GF-D8 (cell line): ENCODE data around the gene MTHFD2.
"Not testable (repeated sequence)": the region's sequence is repeated elsewhere in the genome, so short reads cannot be mapped to it uniquely, and the experiment has no call there.

Source experiments
- DNase-seq: peaks from one replicate; lab custom pipeline; 2025; lab: John Stamatoyannopoulos, UW

Gene MTHFD2

DNA sequence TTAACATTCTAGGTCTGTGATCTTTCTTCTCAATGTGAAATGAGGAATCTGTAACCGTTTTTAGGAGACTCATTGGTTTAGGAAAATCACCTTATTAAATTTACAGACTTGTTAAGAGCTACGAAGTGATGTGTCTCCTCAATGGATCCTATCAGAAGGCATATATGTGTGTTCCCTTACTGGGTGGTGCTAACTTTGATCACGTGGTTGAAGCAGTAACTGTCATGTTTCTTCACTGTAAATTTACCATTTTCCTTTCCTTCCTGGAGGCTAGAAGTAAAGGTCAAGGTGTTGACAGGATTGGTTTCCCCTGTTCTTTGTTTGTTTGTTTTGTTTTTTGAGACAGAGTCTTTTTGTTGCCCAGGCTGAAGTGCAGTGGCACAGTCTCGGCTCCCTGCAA is 1.4 kb upstream of the MTHFD2 start:
- no peak for DNase-seq

DNA sequence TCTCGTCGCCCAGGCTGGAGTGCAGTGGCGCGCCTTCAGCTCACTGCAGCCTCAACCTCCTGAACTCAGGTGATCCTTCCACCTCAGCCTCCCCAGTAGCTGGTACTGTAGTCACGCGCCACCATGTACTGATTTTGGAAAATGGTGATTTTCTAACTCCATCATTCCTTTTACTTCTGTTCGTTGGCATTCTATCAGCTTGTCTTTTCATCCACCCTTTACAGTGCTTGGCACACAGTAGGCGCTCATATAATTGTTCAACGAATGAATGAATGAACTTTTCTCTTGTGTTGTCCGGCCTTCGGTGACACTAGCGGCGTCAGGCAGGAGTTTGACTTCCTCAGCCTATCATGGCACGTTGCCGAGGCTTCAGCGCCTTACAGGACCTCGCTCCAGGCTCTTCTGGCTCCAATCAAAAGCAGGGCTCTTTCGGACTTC is 373 bp upstream of the MTHFD2 start:
- peak; percentile 98 for DNase-seq

DNA sequence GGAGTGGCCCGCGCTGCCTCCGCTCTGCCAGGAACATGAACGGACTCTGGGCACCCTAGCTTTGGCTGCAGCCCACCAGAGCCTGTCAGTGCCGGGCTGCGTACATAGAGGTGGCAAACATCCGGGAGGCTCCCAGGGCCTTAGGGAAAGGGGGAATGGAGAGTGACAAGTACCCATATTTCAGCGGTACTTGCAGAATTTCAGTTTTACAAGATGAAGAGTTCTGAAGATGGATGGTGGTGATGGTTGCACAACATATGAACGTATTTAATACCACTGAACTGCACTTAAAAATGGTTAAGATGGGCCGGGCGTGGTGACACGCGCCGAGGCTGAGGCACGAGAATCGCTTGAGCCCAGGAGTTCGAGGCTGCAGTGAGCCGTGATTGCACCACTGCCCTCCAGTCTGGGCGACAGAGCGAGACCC is 873 bp downstream of the MTHFD2 start:
- no peak for DNase-seq

DNA sequence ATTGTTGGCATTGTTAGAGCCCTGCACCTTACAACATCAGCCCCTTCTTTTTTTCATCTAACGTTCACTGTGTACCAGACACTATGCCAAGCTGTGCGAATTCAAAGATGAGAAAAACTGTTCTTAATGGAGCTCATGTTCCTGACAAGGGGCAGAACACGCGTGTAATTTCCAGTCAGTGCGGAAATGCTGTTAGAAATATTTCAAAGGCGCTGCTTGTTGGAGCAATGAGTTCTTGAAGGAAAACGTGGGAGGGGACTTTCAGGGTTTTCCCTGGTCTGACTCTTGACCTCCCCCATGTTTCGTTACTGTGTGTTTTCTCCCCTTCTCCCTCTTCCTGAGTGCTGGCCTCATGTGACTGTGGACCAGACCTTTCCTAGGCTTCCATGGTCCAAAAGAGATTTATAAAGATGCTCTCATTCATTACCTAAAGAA is 1.5 kb downstream of the MTHFD2 start:
- DNase-seq, result no peak

DNA sequence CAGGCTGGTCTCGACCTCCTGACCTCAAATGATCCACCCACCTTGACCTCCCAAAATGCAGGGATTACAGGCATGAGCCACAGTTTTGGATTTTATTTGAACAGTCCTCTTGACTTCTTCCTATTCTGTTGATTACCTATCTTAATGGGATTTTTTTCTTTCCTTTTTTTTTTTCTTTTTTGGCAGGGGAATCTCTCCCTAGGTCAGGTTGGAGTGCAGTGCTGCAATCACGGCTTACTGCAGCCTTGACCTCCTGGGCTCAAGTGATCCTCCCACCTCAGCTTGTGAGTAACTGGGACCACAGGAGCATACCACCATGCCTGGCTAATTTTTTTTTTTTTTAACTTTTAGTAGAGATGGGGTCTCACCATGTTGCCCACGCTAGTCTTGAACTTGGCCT is 2.8 kb downstream of the MTHFD2 start:
- no peak for DNase-seq

DNA sequence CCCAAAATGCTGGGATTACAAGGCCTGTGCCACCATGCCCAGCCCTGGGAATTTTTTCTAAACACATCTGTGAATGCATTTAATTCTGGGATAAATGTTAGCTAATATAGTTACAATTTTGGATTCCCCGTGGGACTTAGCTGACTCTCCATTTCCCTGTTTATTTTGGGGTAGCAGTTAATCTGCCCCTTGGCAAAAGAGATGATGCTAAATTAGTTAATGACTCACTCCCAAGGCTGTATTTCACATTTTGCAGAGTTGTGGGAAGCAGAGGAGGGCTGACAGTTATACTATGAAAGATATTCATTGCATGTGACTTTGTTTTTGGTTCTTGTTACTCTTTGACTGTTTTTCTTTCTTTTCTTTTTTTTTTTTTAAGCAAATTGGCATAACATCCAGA is 3.2 kb downstream of the MTHFD2 start:
- no peak for DNase-seq

DNA sequence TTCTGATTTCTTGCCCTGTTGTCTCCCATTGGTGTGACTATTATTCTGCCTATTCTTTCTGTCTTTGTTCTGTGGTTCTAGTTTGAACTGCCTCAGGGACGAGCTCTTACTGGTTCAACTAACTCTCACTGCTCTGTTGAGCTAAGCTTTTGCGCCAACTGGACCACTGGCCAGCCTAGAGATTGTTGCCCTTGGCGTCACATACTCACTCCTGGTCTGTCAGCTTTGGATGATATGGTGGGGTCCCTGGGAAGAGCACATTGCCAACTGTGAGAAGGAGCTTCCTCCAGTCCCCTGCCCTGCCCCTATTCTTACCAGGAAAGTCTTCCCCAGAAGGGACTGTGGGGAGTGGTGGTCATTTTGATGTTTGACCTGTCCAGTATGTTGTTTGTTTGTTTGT is 6.0 kb downstream of the MTHFD2 start:
- DNase-seq, result no peak

DNA sequence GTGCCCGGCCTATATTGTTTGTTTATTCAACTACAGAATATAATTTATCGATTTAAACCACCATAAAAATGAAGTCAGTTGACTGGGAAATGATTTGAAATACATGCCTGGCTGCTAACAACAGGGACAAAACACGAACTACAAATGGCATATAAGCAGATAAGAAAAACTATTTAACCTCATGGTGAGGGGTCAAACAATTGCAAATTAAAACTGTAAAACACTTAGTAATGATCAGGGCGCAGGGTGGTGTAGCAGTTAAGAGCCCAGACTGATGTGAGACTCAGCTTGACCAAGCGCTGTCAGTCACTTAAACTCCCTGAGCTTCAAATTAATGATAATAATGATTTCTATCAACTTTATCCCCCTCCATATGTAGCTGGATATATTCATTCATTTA is 6.7 kb downstream of the MTHFD2 start:
- DNase-seq, result no peak

DNA sequence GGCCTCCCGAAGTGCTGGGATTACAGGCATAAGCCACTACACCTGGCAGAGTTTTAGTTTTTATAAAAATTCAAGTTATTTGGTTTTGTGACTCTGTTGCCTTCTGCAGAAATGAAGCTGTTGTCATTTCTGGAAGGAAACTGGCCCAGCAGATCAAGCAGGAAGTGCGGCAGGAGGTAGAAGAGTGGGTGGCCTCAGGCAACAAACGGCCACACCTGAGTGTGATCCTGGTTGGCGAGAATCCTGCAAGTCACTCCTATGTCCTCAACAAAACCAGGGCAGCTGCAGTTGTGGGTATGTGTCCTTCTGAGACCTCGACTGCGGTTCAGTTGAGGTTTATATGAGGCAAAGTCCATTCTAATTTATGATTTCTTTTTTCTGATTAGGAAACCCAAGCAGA is 7.2 kb downstream of the MTHFD2 start:
- DNase-seq, result peak; percentile 82

DNA sequence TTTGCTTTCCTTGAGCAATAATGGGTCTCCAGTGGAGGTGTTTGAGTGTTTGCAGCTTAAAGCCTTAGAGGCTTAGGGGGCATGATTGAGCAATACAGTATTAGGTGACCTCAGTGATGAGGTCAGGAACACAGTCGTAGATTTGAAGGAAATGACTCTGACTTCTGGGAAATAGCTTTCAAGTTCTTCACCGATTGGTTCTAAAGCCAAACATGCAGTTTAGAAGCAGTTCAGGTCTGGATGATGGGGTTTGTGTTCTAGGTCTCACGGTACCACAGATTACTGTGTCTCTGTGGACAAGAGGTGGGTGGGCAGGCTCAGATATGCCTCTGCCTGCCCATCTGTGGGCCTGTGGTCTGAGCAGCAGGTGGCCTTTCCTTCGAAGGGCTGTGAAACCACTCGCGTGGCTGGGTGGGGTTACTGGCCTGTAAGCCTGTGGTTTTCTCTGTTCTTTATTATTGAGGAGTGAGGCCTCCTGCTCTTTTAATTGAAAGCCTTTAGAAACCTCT is 7.8 kb downstream of the MTHFD2 start:
- peak; percentile 75 for DNase-seq

DNA sequence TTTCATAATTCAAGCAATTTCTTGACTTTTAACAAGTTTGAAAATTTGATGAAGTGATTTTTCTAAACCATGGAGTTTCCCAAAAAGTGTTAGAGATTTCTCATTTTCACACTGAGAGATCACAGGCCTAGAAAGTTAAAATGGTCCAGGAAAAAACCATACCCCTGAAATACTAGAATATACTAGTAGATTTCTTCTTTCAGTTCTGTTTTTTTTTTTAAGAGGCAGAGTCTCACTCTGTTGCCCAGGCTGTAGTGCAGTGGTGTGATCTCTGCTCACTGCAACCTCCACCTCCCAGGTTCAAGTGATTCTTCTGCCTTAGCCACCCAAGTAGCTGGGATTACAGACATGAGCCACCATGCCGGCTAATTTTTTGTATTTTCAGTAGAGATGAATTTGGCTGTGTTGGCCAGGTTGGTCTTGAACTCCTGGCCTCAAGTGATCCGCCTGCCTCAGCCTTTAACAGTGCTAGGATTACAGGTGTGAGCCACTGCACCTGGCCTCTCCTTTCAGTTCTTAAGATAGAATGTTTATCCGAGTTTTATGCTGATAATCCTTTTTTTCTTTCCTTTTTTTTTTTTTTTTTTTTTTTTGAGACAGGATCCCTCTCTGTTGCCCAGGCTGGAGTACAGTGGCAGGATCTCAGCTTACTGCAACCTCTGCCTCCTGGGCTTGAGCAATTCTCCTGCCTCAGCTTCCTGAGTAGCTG is 14.4 kb downstream of the MTHFD2 start:
- no peak for DNase-seq

DNA sequence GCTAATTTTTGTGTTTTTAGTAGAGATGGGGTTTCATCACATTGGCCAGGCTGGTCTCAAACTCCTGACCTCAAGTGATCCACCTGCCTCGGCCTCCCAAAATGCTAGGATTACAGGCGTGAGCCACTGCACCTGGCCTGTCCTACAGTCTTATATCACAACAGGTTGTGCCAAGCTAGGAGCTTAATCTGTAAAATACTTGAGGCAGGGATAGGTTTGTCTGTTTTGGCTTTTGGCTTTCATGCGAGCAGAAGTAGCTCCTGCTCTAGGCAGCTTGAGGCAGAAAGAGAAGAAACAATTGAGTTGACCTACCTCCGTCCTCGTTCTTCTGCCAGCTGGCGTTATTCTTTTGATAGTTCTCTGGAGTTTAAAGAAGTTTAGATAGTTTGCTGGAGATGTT is 17.4 kb downstream of the MTHFD2 start:
- DNase-seq, result not testable (repeated sequence)

DNA sequence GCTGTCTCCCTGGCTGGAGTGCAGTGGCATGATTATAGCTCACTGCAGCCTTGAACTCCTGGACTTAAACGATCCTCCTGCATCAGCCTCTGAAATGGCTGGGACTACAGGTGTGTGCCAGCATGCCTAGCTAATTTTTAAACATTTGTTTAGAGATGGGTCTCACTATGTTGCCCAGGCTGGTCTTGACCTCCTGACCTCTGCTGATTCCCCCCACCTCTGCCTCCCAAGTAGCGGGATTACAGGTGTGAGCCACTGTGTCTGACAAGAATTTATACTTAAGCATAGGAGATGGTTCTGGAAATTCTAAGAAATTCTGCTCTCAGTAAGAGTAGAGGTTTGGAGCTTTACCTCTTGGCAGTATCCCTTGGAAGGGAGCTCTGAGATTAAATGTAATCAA is 18.2 kb downstream of the MTHFD2 start:
- no peak for DNase-seq

DNA sequence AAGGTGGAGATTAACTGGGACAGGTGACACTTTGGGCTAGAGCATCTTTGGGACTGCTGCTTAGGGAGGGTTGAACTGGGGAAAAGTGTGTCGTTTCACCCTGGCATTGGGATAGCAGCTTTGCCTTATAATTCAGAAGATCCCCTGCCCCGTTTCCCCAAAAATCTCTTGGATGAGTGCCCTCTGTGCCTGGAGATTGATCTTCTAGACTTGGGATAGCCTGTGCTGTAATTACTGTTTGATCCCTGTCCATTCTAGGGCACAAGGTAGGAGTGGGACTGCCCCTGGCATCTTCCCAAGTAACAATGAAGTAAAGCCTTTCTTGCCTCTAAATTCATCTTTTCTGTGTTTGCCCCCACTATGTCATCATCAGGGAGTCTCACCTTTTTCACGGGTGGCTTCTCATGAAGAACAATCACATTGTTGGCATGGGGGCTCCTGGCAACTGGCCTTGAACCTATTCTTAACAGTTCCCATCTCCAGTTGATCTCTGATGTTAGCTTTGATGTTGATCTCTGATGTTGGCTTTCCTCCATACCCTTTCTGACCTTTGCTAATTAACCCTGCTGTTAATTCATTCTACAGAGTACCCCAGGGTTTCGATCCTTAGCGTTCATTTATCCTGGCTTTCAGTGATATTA is 21.6 kb downstream of the MTHFD2 start:
- DNase-seq, result no peak

DNA sequence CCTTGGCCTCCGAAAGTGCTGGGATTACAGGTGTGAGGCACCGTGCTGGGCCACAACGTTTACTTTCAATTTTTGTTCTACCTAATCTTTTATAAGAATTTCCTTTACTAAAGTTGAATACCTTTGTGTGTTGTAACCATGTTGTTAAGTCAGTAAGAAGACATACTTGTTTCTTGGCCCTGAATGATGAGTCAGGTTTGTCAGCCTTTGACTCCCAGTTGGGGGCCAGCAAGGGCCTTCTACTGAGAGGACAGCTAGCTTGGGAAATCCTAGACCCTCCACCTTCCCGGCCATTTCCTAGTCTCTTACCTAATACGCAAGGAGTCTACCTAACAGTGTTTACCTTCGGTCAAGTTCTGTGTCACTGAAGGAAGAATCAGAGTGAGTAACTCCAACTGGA is 22.7 kb downstream of the MTHFD2 start:
- no peak for DNase-seq

DNA sequence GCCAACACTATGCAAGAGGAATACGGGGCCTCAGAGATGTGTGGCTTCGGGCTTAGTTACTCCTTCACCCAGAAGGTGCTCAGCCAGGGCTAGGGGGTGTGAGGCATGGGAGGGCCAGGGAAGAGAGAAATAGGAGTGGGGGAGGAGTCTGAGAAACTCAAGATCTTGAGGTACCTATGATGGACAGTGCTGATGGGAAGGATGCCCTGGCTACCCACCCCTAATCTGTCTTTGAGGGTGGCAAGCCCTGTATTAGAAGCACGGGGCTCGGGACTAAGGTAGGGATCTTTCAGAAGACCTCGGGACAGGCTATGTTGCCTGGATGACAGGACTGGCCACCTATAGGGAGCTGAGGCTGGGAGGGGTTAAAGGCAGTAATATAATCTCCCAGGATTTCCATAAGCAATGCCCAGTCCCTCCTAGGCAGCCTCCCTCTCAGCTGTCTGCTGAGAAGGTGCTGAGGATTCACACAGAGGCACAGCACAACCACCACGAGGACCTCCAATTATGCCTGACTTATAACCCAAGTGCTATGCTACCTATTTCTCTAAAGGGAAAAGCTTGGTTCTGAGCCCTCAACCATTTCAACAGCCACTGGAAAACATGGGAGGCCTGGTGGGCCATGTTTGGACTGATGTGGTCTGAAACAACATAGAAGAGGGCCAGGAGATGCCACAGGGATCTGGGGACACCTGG is 23.3 kb downstream of the MTHFD2 start:
- DNase-seq, result no peak

DNA sequence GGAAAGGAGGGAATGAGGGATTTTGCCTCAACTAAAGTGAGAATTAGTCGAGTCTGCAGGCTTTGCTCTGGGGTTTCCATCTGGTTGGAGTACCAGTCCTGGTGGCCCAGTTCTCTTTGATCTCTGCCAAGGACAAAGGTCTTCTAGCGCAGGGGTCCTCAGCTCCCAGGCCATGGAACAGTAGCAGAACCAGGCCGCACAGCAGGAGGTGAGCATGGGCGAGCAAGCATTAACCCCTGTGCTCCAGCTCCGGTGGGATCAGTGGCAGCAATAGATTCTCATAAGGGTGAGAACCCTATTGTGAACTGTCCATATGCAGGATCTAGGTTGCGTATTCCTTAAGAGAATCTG is 23.9 kb downstream of the MTHFD2 start:
- no peak for DNase-seq

DNA sequence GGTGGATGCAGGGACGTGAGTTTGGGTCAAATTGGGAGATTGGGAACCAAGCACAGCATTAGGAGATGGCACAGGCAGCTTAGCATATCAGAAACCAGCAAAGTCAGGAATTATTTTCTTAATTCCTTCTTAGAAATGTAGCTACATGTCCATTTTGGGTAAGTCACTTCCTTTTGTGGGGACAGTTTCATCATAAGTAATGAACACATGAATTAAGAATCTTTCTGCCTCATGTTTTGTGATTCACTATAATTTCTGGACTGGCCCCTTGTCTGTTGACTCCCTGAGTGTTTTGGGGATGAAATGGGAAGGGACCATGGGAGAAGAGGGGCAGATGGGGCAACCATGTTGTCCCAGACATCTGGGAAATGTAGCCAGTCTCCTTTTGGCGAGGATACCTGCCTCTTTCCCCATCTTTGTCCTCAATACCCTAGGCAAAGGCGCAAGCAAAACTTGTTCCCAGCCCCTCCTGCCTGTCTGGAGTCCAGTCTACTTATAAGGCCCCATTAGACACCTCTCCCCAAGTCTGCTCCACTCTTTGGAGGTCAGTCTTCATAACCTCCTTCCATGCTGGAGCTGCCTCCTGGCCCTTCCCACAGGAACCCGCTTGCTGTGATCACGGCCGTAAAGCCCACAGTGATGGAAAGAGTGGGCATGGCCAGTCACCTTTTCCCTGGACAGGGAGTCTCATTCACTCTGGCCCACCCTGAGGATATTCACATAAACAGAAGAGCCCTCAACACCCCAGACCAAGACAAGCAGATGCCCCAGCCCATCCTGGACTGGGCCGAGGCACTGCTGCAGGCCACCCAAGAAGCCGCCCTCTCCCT is 25.7 kb downstream of the MTHFD2 start:
- DNase-seq, result no peak

DNA sequence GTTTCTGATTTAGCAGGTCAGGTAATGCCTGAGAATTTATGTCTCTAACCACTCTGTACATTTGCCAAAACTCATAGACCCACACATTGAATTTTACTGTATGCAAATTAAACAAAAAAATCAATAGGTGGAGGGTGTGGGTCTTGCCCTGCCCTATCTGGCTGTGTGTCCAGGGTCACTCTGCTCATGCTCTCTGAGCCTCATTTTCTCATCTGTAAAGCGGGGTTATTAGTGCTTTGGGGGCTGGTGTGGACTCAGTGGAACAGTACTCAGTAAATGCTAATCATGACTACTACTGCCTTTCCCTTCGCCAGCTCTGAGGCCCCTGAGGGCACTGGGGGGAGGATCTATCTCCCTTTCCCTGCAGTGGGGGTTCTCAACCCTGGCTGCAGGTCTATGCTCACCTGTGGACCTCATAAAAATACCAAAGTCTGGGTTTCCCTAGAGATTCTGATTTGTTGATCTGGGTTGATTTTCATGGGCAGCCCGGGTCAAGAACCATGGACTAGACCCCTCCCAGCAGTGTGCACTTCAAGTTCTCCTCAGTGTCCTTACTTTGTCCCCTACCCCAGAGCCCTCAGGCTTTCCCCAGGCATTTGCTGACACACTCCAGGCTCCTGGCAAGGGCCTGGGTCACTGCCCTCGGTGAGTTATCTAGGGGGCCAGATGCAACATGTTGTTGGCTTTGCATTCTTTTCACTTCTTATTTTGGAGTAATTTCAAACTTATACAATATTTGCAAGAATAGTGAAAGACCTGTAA is 27.5 kb downstream of the MTHFD2 start:
- no peak for DNase-seq

DNA sequence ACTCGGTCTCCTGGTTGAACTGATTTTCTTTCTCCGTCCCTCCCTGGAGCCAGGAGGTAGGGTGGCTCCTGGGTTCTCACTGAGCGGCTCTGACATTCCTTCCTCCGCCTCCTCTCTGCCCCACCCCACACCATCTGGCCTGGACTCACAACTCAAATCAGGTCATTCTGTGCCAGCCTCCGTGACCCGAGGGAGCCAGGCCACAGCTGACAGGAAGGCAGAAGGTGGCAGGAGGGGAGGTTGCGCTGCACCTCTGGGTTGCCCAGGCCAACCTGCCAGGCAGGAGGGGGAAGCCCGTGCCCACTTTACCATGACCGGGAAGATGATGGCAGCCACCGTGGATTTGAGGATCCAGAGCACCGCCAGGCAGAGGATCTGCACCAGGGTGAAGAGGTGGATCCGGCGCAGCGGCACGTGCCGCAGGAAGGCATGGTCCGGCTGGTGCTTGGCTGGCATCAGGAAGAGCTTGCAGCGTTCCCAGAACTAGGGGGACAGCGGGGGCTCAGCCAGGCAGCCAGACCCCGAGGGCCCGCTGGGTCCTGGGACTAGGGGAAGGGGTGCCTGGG is 28.3 kb downstream of the MTHFD2 start:
- no peak for DNase-seq

DNA sequence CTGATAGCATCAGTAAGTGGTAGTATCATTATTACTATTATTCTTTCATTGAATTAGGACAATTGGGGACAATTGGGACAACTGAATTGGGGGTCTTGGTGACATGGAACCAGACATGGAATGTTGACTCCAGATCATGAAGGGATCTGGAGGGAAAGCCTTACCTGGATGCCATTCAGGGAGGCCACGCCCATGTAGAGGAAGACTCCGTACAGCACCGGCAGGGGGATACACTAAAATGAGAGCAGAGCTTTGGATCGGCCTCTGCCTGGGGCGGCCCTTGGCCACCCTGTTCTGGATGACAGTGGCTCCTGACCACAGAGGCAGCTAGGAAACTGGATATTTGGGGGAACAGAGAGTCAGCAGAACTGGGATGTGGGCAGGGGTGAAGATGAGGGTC is 29.2 kb downstream of the MTHFD2 start:
- no peak for DNase-seq
